ENCODE results near the gene GALNT6. TPM values are rescaled to one million over a fixed set of nuclear protein-coding genes. Genes with fewer than 3 reads are reported as not detected.

GALNT6 gene
- total and polyA plus RNA-seq, 2 of the 13 experiments (the other 11 are each of a cell fraction or from before 2014, with no cell fraction given), result 1.0 to 1.1 TPM

DNA sequence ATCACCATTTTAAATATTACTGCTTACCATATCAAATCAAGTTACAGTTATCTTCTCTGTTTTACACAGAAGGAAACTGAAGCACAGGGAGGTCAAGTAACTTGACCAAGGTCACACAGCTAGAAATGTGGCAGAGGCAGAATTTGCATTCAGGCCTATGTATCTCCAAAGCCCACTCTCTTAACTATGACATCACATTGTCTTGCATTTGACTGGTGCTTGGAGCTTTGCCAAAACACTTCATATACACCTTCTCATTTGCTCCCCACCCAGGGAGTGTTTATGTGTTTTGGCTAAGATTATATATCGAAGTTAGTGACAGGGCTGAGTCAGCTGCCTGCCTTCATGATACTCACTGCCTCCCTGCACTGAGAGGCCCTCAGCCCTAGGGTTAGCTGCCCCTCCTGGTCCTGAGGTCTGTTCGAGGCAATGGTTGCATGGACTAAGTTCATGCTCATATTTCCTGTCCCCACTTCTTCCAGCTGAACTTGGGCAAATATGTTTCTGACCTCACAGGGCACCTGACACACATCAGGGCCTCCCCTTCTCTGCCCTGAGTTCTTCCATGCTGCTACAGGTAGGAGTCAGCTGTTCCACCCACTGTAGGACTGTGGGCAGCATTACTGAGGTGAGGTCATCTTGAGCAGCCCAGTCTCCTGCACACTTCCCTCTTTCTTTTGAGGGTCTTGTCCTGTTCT lies 1.8 kb downstream of the GALNT6 start:
- Histone ChIP-seq H3K36me3 (replicated peaks in 1 of 2; ENCODE audit: control insufficient read depth in 1 of 2, insufficient read depth in 2 of 2, low read length in 2 of 2) (no peaks in the 10 kb centered on the region), H3K4me2 (ENCODE audit: low read depth, low read length) (no peak overlapping the region), H4K20me1 (ENCODE audit: insufficient read depth, low read length) (no peaks in the 10 kb centered on the region), H3K4me1 (ENCODE audit: insufficient read depth, low read length) (peaks cover 8% of the 10 kb centered on the region; the same call in 1 of the 2 replicates), H2AFZ (ENCODE audit: low read length) (no peak overlapping the region), H3K79me2 (ENCODE audit: insufficient read depth, low read length) (no peaks in the 10 kb centered on the region), H3K9ac (ENCODE audit: insufficient read depth, low read depth, low read length) (no peak overlapping the region), H3K27ac (ENCODE audit: extremely low read length, insufficient read depth, low read length) (no peak overlapping the region), H3K9me3 (ENCODE audit: low read length) (no peaks in the 10 kb centered on the region), H3K27me3 (ENCODE audit: control insufficient read depth in 1 of 2, insufficient read depth in 2 of 2, low read length in 2 of 2) (peaks cover 5 to 26% of the 10 kb centered on the region in 2 experiments; a peak in 3 of 5 replicates), H3K4me3 (replicated peaks in 1 of 3; ENCODE audit: insufficient read depth in 1 of 3, low read depth in 2 of 3, low read length in 3 of 3) (no peak overlapping the region)
- in situ Hi-C loops (cut with HindIII; ENCODE audit: extremely low pct_ligation_motif_present, low pct_unique_long_range_greater_than_20kb) (no loop called here), intact Hi-C loops (cut with micrococcal nuclease; ENCODE audit: unreplicated experiment) (no loop called here)
- no TSS peak for BruUV-seq (replicated peaks)
- ChIA-PET CTCF (ENCODE audit: low intra/inter-chr PET ratio, low total read pairs) (no interaction called here), POLR2A (no interaction called here)
- TF ChIP-seq GFI1 (CRISPR knock-in tag; IDR thresholded peaks at IDR 0.05; ENCODE audit: borderline replicate concordance), result no peak
- TF ChIP-seq SRF (IDR thresholded peaks at IDR 0.05; ENCODE audit: low read depth, low read length), result no peak
- TF ChIP-seq ZNF24 (IDR thresholded peaks at IDR 0.05), result no peak
- TF ChIP-seq GPN1 (CRISPR knock-in tag; IDR thresholded peaks at IDR 0.05; ENCODE audit: borderline replicate concordance), result no peak
- TF ChIP-seq TGIF2 (CRISPR knock-in tag; IDR thresholded peaks at IDR 0.05), result no peak
- 88% methylated on average over 1 of the region's 2 CpGs for WGBS (ENCODE audit: low lambda C conversion rate)
- ATAC-seq (no peak), FAIRE-seq (no peak), DNase-seq (ENCODE audit: low spot score) (no peak)

DNA sequence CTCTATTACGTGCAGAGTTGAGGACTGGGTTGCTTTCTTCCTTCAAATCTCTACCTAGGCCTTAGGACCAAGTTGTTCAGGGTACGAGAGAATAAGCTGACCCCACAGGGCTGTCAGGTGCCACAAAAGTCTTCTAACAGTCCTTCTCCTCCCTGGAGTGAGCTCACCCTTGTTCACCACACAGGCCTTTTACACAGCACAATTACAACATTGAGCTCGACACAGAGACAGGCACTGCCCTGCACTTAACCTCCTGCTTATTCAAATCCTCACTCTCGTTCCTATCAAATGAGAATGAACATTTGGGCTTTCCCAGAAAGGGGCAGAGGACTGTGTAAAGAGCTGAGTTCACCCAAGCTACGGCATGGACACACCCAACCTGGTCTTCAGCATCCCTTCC lies 2.4 kb downstream of the GALNT6 start:
- no peak overlapping the region for H3K4me3 ChIP-seq (replicated peaks in 1 of 3; ENCODE audit: insufficient read depth in 1 of 3, low read depth in 2 of 3, low read length in 3 of 3)
- no peaks in the 10 kb centered on the region for H3K79me2 ChIP-seq (ENCODE audit: insufficient read depth, low read length)
- CTCF ChIA-PET (ENCODE audit: low intra/inter-chr PET ratio, low total read pairs), result no interaction called here
- no peak overlapping the region for H2AFZ ChIP-seq (ENCODE audit: low read length)
- intact Hi-C loops (cut with micrococcal nuclease; ENCODE audit: unreplicated experiment) (no loop called here), in situ Hi-C loops (cut with HindIII; ENCODE audit: extremely low pct_ligation_motif_present, low pct_unique_long_range_greater_than_20kb) (no loop called here)
- no peaks in the 10 kb centered on the region for H3K9me3 ChIP-seq (ENCODE audit: low read length)
- TF ChIP-seq ZNF441 (CRISPR knock-in tag; IDR thresholded peaks at IDR 0.05; ENCODE audit: borderline replicate concordance) (no peak), NBN (conservative IDR thresholded peaks at IDR 0.05) (no peak), ZNF3 (CRISPR knock-in tag; IDR thresholded peaks at IDR 0.05) (no peak), ZNF180 (CRISPR knock-in tag; IDR thresholded peaks at IDR 0.05; ENCODE audit: borderline replicate concordance, low read depth) (no peak), SP2 (CRISPR knock-in tag; IDR thresholded peaks at IDR 0.05) (no peak)
- TF ChIP-seq, protein P1, sequence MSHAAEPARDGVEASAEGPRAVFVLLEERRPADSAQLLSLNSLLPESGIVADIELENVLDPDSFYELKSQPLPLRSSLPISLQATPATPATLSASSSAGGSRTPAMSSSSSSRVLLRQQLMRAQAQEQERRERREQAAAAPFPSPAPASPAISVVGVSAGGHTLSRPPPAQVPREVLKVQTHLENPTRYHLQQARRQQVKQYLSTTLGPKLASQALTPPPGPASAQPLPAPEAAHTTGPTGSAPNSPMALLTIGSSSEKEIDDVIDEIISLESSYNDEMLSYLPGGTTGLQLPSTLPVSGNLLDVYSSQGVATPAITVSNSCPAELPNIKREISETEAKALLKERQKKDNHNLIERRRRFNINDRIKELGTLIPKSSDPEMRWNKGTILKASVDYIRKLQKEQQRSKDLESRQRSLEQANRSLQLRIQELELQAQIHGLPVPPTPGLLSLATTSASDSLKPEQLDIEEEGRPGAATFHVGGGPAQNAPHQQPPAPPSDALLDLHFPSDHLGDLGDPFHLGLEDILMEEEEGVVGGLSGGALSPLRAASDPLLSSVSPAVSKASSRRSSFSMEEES (CRISPR knock-in tag; IDR thresholded peaks at IDR 0.05), result no peak
- TF ChIP-seq, protein P2, sequence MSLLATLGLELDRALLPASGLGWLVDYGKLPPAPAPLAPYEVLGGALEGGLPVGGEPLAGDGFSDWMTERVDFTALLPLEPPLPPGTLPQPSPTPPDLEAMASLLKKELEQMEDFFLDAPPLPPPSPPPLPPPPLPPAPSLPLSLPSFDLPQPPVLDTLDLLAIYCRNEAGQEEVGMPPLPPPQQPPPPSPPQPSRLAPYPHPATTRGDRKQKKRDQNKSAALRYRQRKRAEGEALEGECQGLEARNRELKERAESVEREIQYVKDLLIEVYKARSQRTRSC (CRISPR knock-in tag; IDR thresholded peaks at IDR 0.05; ENCODE audit: low read depth), result no peak
- H3K27me3 ChIP-seq (ENCODE audit: control insufficient read depth in 1 of 2, insufficient read depth in 2 of 2, low read length in 2 of 2), result peaks cover 5 to 26% of the 10 kb centered on the region in 2 experiments; a peak in 3 of 5 replicates
- POLR2A ChIA-PET, result no interaction called here
- no peaks in the 10 kb centered on the region for H4K20me1 ChIP-seq (ENCODE audit: insufficient read depth, low read length)
- no peak overlapping the region for H3K4me2 ChIP-seq (ENCODE audit: low read depth, low read length)
- ATAC-seq, result no peak
- no peak overlapping the region for H3K9ac ChIP-seq (ENCODE audit: insufficient read depth, low read depth, low read length)
- 70% methylated on average over 5 of the region's 5 CpGs for WGBS (ENCODE audit: low lambda C conversion rate)
- H3K36me3 ChIP-seq (replicated peaks in 1 of 2; ENCODE audit: control insufficient read depth in 1 of 2, insufficient read depth in 2 of 2, low read length in 2 of 2), result no peaks in the 10 kb centered on the region
- DNase-seq (ENCODE audit: low spot score), result no peak
- FAIRE-seq, result no peak
- no peak overlapping the region for H3K27ac ChIP-seq (ENCODE audit: extremely low read length, insufficient read depth, low read length)
- BruUV-seq (replicated peaks), result no TSS peak
- H3K4me1 ChIP-seq (ENCODE audit: insufficient read depth, low read length), result peaks cover 8% of the 10 kb centered on the region; the same call in 1 of the 2 replicates

All from HepG2 (cell line).